HepG2 (cell line): ENCODE measurements around the gene RIC3. TPM values are rescaled to one million over a fixed set of nuclear protein-coding genes. Genes with fewer than 3 reads are reported as not detected.

Experiments used
- ATAC-seq: fragments of 200-7000 bp; cut with Tn5 transposase; 3 replicates; pipeline ENCODE4 v1.9.1; 2020; ENCODE audit warnings: mild to moderate bottlenecking, moderate library complexity
- BruUV-seq: library from RNA; stranded (reverse); fragments of 400-500 nt; replicated peaks from 2 replicates; lab custom pipeline; 2021; lab: Mats Ljungman, UMichigan
- CTCF ChIA-PET: fragments of 300-600 bp; formaldehyde crosslinking; extraction: SDS; loops from one replicate; lab custom pipeline; 2021; ENCODE audit warnings: low total read pairs, inconsistent platforms, low intra/inter-chr PET ratio; lab: Yijun Ruan, JAX
- POLR2A ChIA-PET: fragments of 350-600 bp; sonication (Branson Sonifier 250); formaldehyde crosslinking; loops from one replicate; lab custom pipeline; 2020; ENCODE audit warnings: antibody characterized with exemption, inconsistent platforms; lab: Yijun Ruan, JAX
- DNase-seq: peaks from one replicate; pipeline ENCODE4 v3.0.0-alpha.2; 2015; ENCODE audit warnings: low spot score
- FAIRE-seq: peaks from 3 replicates; lab custom pipeline; 2011; peaks lifted over from hg19 to GRCh38; lab: Jason Lieb, UNC
- H2AFZ ChIP-seq: one replicate; pipeline ENCODE4 v1.6.1; 2011; ENCODE audit warnings: low read length, inconsistent platforms
- H3K27ac ChIP-seq: fragments of 300-600 bp; 3 replicates; pipeline ENCODE4 v1.8.0; 2011; ENCODE audit warnings: mixed run types, mild to moderate bottlenecking, mixed read lengths, low read length, inconsistent platforms; ENCODE audit not compliant: insufficient read depth; ENCODE audit errors: extremely low read length
- H3K27me3 ChIP-seq, 2 experiments: fragments of 200-600 bp in 1 of 2; 2 replicates in 1 of 2; 3 replicates in 1 of 2; pipeline versions ENCODE4 v1.6.0 to v1.8.0; 2011; ENCODE audit warnings: low read length in 2 of 2, mild to moderate bottlenecking in 2 of 2, moderate library complexity in 2 of 2, inconsistent platforms in 1 of 2; ENCODE audit not compliant: insufficient read depth in 2 of 2, control insufficient read depth in 1 of 2
- H3K36me3 ChIP-seq, 2 experiments: fragments of 200-600 bp in 1 of 2; replicated peaks in 1 of 2; 2 replicates in 1 of 2; 3 replicates in 1 of 2; pipeline versions ENCODE4 v1.5.1 to v1.8.0; 2011; ENCODE audit warnings: low read length in 2 of 2, inconsistent platforms in 1 of 2; ENCODE audit not compliant: insufficient read depth in 2 of 2, control insufficient read depth in 1 of 2
- H3K4me1 ChIP-seq: 2 replicates; pipeline ENCODE4 v1.5.1; 2012; ENCODE audit warnings: low read length, inconsistent platforms; ENCODE audit not compliant: insufficient read depth
- H3K4me2 ChIP-seq: 2 replicates; pipeline ENCODE4 v1.6.0; 2011; ENCODE audit warnings: low read depth, low read length, inconsistent platforms
- H3K4me3 ChIP-seq, 3 experiments: fragments of 200-600 bp in 1 of 3; sonication (generic), shearing (Covaris generic) in 1 of 3; replicated peaks in 1 of 3; 2 replicates each; pipeline ENCODE4 v1.5.1; 2011 to 2016; ENCODE audit warnings: low read length in 3 of 3, inconsistent platforms in 2 of 3, low read depth in 2 of 3, mild to moderate bottlenecking in 2 of 3, control low read depth in 1 of 3, mixed read lengths in 1 of 3; ENCODE audit not compliant: insufficient read depth in 1 of 3
- H3K79me2 ChIP-seq: one replicate; pipeline ENCODE4 v1.6.1; 2011; ENCODE audit warnings: low read length, inconsistent platforms; ENCODE audit not compliant: insufficient read depth
- H3K9ac ChIP-seq: 2 replicates; pipeline ENCODE4 v1.6.0; 2011; ENCODE audit warnings: mild to moderate bottlenecking, low read depth, low read length, inconsistent platforms; ENCODE audit not compliant: insufficient read depth
- H3K9me3 ChIP-seq: 2 replicates; pipeline ENCODE4 v1.5.1; 2012; ENCODE audit warnings: mild to moderate bottlenecking, low read length
- H4K20me1 ChIP-seq: 2 replicates; pipeline ENCODE4 v1.6.0; 2011; ENCODE audit warnings: inconsistent platforms, mild to moderate bottlenecking, low read length, moderate library complexity; ENCODE audit not compliant: insufficient read depth
- DPF2 ChIP-seq: sonication (generic); formaldehyde crosslinking; IDR thresholded peaks from 2 replicates; pipeline ENCODE4 v1.4.0; 2020; ENCODE audit warnings: mild to moderate bottlenecking, low read depth, missing genetic modification reagents, borderline replicate concordance
- ZNF20 ChIP-seq: sonication (generic); formaldehyde crosslinking; IDR thresholded peaks from 2 replicates; pipeline ENCODE4 v1.4.0; 2020; ENCODE audit warnings: mild to moderate bottlenecking, moderate library complexity, missing genetic modification reagents
- WGBS: methylation state at CpG from one replicate; pipeline ENCODE4 v1.1.6; 2017; ENCODE audit warnings: low lambda C conversion rate; 5-methylcytosine and 5-hydroxymethylcytosine counted together
- in situ Hi-C: cut with HindIII; loops from 2 replicates; pipeline ENCODE4 v1.10.0; 2017; ENCODE audit warnings: low pct_unique_long_range_greater_than_20kb; ENCODE audit not compliant: extremely low pct_ligation_motif_present
- intact Hi-C: fragments of 100-400 bp; cut with micrococcal nuclease; formaldehyde crosslinking; loops from one replicate; pipeline ENCODE4 v1.10.0; 2022; ENCODE audit not compliant: unreplicated experiment
- polyA plus RNA-seq, 8 experiments: library from polyadenylated mRNA; depleted of rRNA in 3 of 8; stranded (reverse) in 7 of 8; unstranded in 1 of 8; fragments of >200 nt; fragmentation: Illumina TruSeq in 4 of 8; extraction: Trizol in 4 of 8; gene quantifications; 2 replicates each; pipeline versions ENCODE4 v1.2.1 to v1.2.3, GENCODE V29; 2011 to 2016; ENCODE audit warnings: low read depth in 4 of 8, missing spikeins in 1 of 8, mixed read lengths in 1 of 8; ENCODE audit not compliant: insufficient read depth in 1 of 8
- total RNA-seq, 5 experiments: library from RNA; depleted of rRNA; stranded (reverse); fragments of >200 nt; fragmentation: Illumina TruSeq; extraction: Trizol; gene quantifications; 2 replicates each; pipeline ENCODE4 v1.2.3, GENCODE V29; 2016; ENCODE audit warnings: low read depth in 1 of 5
- TF ChIP-seq, protein P1 (sequence below): sonication (generic); formaldehyde crosslinking; IDR thresholded peaks from 2 replicates; pipeline ENCODE4 v1.4.0; 2020; ENCODE audit warnings: missing genetic modification reagents
- TF ChIP-seq, protein P2 (sequence below): sonication (generic); formaldehyde crosslinking; IDR thresholded peaks from 2 replicates; pipeline ENCODE4 v1.5.0; 2020; ENCODE audit warnings: missing genetic modification reagents

Gene RIC3
- total and polyA plus RNA-seq, 2 of the 13 experiments (the other 11 are each of a cell fraction or from before 2014, with no cell fraction given) = not detected

DNA sequence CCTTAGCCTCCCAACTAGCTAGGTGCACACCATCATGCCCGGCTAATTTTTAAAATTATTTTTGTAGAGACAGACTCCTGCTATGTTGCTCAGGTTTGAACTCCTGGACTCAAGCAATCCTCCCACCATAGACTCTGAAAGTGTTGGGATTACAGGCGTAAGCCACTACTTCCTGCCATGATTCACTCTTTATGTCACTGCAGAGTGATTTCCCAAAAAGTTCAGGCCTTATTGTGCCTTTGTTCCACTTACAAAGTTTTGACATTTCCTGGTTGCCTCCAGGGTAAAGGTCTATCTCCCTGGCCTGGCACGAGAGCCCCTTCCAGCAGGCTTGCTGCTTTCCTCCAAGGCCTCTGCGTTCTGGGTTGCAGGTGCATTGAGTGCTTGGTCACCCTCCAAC, 44.6 kb upstream of the RIC3 start:
- no TSS peak for BruUV-seq
- POLR2A ChIA-PET = no interaction called here
- TF ChIP-seq, protein P1, sequence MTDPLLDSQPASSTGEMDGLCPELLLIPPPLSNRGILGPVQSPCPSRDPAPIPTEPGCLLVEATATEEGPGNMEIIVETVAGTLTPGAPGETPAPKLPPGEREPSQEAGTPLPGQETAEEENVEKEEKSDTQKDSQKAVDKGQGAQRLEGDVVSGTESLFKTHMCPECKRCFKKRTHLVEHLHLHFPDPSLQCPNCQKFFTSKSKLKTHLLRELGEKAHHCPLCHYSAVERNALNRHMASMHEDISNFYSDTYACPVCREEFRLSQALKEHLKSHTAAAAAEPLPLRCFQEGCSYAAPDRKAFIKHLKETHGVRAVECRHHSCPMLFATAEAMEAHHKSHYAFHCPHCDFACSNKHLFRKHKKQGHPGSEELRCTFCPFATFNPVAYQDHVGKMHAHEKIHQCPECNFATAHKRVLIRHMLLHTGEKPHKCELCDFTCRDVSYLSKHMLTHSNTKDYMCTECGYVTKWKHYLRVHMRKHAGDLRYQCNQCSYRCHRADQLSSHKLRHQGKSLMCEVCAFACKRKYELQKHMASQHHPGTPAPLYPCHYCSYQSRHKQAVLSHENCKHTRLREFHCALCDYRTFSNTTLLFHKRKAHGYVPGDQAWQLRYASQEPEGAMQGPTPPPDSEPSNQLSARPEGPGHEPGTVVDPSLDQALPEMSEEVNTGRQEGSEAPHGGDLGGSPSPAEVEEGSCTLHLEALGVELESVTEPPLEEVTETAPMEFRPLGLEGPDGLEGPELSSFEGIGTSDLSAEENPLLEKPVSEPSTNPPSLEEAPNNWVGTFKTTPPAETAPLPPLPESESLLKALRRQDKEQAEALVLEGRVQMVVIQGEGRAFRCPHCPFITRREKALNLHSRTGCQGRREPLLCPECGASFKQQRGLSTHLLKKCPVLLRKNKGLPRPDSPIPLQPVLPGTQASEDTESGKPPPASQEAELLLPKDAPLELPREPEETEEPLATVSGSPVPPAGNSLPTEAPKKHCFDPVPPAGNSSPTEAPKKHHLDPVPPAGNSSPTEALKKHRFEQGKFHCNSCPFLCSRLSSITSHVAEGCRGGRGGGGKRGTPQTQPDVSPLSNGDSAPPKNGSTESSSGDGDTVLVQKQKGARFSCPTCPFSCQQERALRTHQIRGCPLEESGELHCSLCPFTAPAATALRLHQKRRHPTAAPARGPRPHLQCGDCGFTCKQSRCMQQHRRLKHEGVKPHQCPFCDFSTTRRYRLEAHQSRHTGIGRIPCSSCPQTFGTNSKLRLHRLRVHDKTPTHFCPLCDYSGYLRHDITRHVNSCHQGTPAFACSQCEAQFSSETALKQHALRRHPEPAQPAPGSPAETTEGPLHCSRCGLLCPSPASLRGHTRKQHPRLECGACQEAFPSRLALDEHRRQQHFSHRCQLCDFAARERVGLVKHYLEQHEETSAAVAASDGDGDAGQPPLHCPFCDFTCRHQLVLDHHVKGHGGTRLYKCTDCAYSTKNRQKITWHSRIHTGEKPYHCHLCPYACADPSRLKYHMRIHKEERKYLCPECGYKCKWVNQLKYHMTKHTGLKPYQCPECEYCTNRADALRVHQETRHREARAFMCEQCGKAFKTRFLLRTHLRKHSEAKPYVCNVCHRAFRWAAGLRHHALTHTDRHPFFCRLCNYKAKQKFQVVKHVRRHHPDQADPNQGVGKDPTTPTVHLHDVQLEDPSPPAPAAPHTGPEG (CRISPR knock-in tag) = no peak
- TF ChIP-seq ZNF20 (CRISPR knock-in tag) (no peak), DPF2 (CRISPR knock-in tag) (no peak)
- TF ChIP-seq, protein P2, sequence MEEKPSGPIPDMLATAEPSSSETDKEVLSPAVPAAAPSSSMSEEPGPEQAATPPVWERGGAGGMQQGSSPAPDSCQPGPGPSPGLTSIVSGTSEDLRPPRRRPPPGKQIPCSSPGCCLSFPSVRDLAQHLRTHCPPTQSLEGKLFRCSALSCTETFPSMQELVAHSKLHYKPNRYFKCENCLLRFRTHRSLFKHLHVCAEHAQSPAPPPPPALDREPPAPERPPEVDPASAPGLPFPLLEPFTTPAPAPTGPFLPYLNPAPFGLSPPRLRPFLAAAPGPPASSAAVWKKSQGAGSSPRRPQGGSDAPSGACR (CRISPR knock-in tag) = no peak
- no peak for ATAC-seq
- Histone ChIP-seq H4K20me1 (no peaks in the 10 kb centered on the region), H2AFZ (no peak overlapping the region), H3K4me2 (no peak overlapping the region), H3K36me3 (no peaks in the 10 kb centered on the region), H3K27me3 (peaks cover 0 to 21% of the 10 kb centered on the region in 2 experiments; a peak in 2 of 5 replicates), H3K9ac (no peak overlapping the region), H3K4me3 (no peak overlapping the region), H3K27ac (no peak overlapping the region), H3K79me2 (no peaks in the 10 kb centered on the region), H3K4me1 (no peaks in the 10 kb centered on the region), H3K9me3 (no peaks in the 10 kb centered on the region)
- FAIRE-seq = no peak
- 10% methylated on average over 4 of the region's 4 CpGs for WGBS
- in situ Hi-C loops = no loop called here
- DNase-seq = no peak
- intact Hi-C loops = no loop called here
- CTCF ChIA-PET = no interaction called here
